ENCODE measurements around the gene TBC1D3L.
"Not testable (repeated sequence)": the region's sequence is repeated elsewhere in the genome, so short reads cannot be mapped to it uniquely, and the experiment has no call there.

The TBC1D3L gene

GRCh38 chr17:37988960-37989359, at the start of gene TBC1D3L:
TBC1D3L (minus strand) TSS chr17:37989060; CDS start chr17:37987520, 1,540 bp downstream.
- DNase-seq: not testable (repeated sequence)

GRCh38 chr17:38003676-38004075, 14.8 kb upstream of the TBC1D3L start, which contains the start of gene TBC1D3D:
TBC1D3D (plus strand) TSS chr17:38003976; CDS start chr17:38005561, 1,585 bp downstream.
- DNase-seq: not testable (repeated sequence)

All from activated CD4-positive, alpha-beta T cell treated with anti-CD3 and anti-CD28 coated beads, Interleukin-2, amount 50 U/mL, for 4 hours (primary cell).